Suprapubic skin (tissue), 4 donors: ENCODE measurements around the gene HBA1. TPM values are rescaled to one million over a fixed set of nuclear protein-coding genes. Genes with fewer than 3 reads are reported as not detected.
"Not testable (repeated sequence)": the region's sequence is repeated elsewhere in the genome, so short reads cannot be mapped to it uniquely, and the experiment has no call there.

Experiments used
- DNase-seq, 2 donors: peaks; one replicate each; pipeline ENCODE4 v3.0.0-alpha.2; 2019; ENCODE audit warnings: low spot score in 2 of 2
- H3K27ac ChIP-seq: fragments of 200-600 bp; sonication (generic); one replicate; pipeline ENCODE4 v1.5.1; 2019
- H3K27me3 ChIP-seq: fragments of 200-600 bp; sonication (generic); one replicate; pipeline ENCODE4 v1.5.1; 2019
- H3K36me3 ChIP-seq: fragments of 200-600 bp; sonication (generic); one replicate; pipeline ENCODE4 v1.5.1; 2019
- H3K4me1 ChIP-seq: fragments of 200-600 bp; sonication (generic); one replicate; pipeline ENCODE4 v1.5.1; 2019
- H3K4me3 ChIP-seq: fragments of 200-600 bp; sonication (generic); one replicate; pipeline ENCODE4 v1.5.1; 2019; ENCODE audit warnings: mild to moderate bottlenecking
- H3K9me3 ChIP-seq: fragments of 200-600 bp; sonication (generic); one replicate; pipeline ENCODE4 v1.5.1; 2019
- EP300 ChIP-seq: sonication (generic); formaldehyde crosslinking; IDR thresholded peaks from one replicate; pipeline ENCODE4 v1.6.1; 2017; ENCODE audit warnings: antibody characterized with exemption
- POLR2A ChIP-seq, 2 donors: fragments of 450-650 bp; IDR thresholded peaks; one replicate each; pipeline ENCODE4 v1.6.1; 2017; ENCODE audit warnings: antibody characterized with exemption in 2 of 2, mild to moderate bottlenecking in 2 of 2, moderate library complexity in 2 of 2
- POLR2AphosphoS5 ChIP-seq, 3 donors: sonication (generic); formaldehyde crosslinking; IDR thresholded peaks; one replicate each; pipeline ENCODE4 v1.6.1; 2017; ENCODE audit warnings: antibody characterized with exemption in 3 of 3
- WGBS: methylation state at CpG from one replicate; pipeline ENCODE4 v1.1.5; 2018; 5-methylcytosine and 5-hydroxymethylcytosine counted together
- total RNA-seq, 4 donors: library from RNA; depleted of rRNA; stranded (reverse); fragments of >200 nt; gene quantifications; one replicate each; pipeline ENCODE4 v1.1.0, GENCODE V29; 2016
- TF ChIP-seq, protein P1 (sequence below), 2 donors: fragments of 200-600 bp in 1 of 2; fragments of 450-650 bp in 1 of 2; sonication (generic) in 1 of 2; IDR thresholded peaks; one replicate each; pipeline ENCODE4 v1.5.1; 2016 to 2019; ENCODE audit warnings: antibody characterized with exemption in 2 of 2, mild to moderate bottlenecking in 1 of 2, moderate library complexity in 1 of 2

HBA1 gene
- total RNA-seq, 4 donors from 2014 or later, result 10.5 to 265 (median 77.7) TPM

DNA sequence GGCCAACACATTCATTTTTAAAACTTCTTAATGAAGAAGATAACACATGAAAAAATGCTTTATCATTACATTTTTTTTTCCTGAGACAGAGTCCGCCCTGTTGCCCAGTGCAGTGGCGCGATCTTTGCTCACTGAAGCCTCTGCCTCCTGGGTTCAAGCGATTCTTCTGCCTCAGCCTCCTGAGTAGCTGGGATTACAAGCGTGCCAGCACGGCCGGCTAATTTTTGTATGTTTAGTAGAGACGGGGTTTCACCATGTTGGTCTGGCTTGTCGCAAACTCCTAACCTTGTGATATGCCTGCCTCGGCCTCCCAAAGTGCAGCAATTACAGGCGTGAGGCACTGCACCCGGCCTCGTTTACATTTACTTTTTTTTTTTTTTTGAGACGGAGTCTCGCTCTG, 17.0 kb downstream of the HBA1 start:
- Histone ChIP-seq H3K9me3 (no peaks in the 10 kb centered on the region), H3K27ac (no peak overlapping the region), H3K27me3 (no peaks in the 10 kb centered on the region), H3K4me3 (no peak overlapping the region), H3K36me3 (peaks cover 100% of the 10 kb centered on the region), H3K4me1 (no peaks in the 10 kb centered on the region)
- TF ChIP-seq POLR2A (IDR thresholded peaks at IDR 0.05) (no peak), POLR2AphosphoS5 (IDR thresholded peaks at IDR 0.05) (no peak), EP300 (no peak)
- TF ChIP-seq, protein P1, sequence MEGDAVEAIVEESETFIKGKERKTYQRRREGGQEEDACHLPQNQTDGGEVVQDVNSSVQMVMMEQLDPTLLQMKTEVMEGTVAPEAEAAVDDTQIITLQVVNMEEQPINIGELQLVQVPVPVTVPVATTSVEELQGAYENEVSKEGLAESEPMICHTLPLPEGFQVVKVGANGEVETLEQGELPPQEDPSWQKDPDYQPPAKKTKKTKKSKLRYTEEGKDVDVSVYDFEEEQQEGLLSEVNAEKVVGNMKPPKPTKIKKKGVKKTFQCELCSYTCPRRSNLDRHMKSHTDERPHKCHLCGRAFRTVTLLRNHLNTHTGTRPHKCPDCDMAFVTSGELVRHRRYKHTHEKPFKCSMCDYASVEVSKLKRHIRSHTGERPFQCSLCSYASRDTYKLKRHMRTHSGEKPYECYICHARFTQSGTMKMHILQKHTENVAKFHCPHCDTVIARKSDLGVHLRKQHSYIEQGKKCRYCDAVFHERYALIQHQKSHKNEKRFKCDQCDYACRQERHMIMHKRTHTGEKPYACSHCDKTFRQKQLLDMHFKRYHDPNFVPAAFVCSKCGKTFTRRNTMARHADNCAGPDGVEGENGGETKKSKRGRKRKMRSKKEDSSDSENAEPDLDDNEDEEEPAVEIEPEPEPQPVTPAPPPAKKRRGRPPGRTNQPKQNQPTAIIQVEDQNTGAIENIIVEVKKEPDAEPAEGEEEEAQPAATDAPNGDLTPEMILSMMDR (IDR thresholded peaks at IDR 0.05), result no peak
- WGBS, result 94% methylated on average over 15 of the region's 15 CpGs
- DNase-seq, result no peak

GRCh38 chr16:194516-194915, 18.0 kb downstream of the HBA1 start:
- H3K36me3 ChIP-seq, result peaks cover 100% of the 10 kb centered on the region
- 91% methylated on average over 6 of the region's 6 CpGs for WGBS
- H3K27me3 ChIP-seq, result no peaks in the 10 kb centered on the region
- TF ChIP-seq POLR2AphosphoS5 (IDR thresholded peaks at IDR 0.05) (no peak), POLR2A (IDR thresholded peaks at IDR 0.05) (no peak), EP300 (no peak)
- TF ChIP-seq, protein P1 (IDR thresholded peaks at IDR 0.05), result no peak
- no peak overlapping the region for H3K4me3 ChIP-seq
- H3K4me1 ChIP-seq, result no peaks in the 10 kb centered on the region
- H3K27ac ChIP-seq, result no peak overlapping the region
- DNase-seq, result no peak
- no peaks in the 10 kb centered on the region for H3K9me3 ChIP-seq

DNA sequence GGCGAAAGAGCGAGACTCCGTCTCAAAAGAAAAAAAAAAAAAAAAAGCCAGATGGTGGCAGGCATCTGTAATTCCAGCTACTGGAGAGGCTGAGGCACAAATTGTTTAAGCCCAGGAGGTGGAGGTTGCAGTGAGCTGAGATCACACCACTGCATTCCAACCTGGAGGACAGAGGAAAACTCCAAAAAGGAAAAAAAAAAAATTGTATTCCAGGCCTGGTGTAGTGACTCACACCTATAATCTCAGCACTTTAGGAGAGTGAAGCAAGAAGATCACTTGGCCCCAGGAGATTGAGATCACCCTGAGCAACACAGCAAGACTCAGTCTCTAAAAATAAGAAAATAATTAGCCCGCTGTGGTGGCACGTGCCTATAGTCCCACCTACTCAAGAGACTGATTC, 23.9 kb downstream of the HBA1 start:
- 98% methylated on average over 5 of the region's 5 CpGs for WGBS
- TF ChIP-seq EP300, result no peak
- TF ChIP-seq POLR2A (IDR thresholded peaks at IDR 0.05), result no peak
- TF ChIP-seq, protein P1 (IDR thresholded peaks at IDR 0.05), result no peak
- no peak for TF ChIP-seq POLR2AphosphoS5 (IDR thresholded peaks at IDR 0.05)
- Histone ChIP-seq H3K27me3 (no peaks in the 10 kb centered on the region), H3K36me3 (peaks cover 94% of the 10 kb centered on the region), H3K4me1 (no peaks in the 10 kb centered on the region), H3K27ac (no peak overlapping the region), H3K4me3 (no peak overlapping the region), H3K9me3 (no peaks in the 10 kb centered on the region)
- no peak for DNase-seq

- no peaks in the 10 kb centered on the region for H3K9me3 ChIP-seq
- H3K36me3 ChIP-seq, result peaks cover 90% of the 10 kb centered on the region
- TF ChIP-seq EP300 (no peak), POLR2A (IDR thresholded peaks at IDR 0.05) (no peak), POLR2AphosphoS5 (IDR thresholded peaks at IDR 0.05) (no peak)
- TF ChIP-seq, protein P1 (IDR thresholded peaks at IDR 0.05), result no peak
- 94% methylated on average over 4 of the region's 4 CpGs for WGBS
- DNase-seq, result no peak
- no peaks in the 10 kb centered on the region for H3K4me1 ChIP-seq
- H3K4me3 ChIP-seq, result no peak overlapping the region
- H3K27me3 ChIP-seq, result no peaks in the 10 kb centered on the region
- no peak overlapping the region for H3K27ac ChIP-seq
These were observed 26.8 kb downstream of the HBA1 start for GRCh38 chr16:203246-203645.

DNA sequence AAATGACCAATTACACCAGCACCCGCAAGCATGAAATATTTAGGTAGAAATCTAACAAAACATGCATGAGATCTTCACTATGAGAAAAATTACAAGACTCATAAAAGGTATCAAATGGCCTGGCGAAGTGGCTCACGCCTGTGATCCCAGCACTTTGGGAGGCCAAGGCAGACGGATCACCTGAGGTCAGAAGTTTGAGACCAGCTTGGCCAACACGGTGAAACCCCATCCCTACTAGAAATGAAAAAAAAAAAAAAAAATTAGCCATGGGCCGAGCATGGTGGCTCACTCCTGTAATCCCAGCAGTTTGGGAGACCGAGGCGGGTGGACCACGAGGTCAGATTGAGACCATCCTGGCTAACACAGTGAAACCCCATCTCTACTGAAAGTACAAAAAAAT, 27.6 kb downstream of the HBA1 start:
- not testable (repeated sequence) for H3K27ac ChIP-seq, H3K4me3 ChIP-seq, H3K9me3 ChIP-seq, H3K4me1 ChIP-seq, DNase-seq, H3K27me3 ChIP-seq
- H3K36me3 ChIP-seq, result peaks cover 90% of the 10 kb centered on the region
- WGBS, result 88% methylated on average over 9 of the region's 9 CpGs

DNA sequence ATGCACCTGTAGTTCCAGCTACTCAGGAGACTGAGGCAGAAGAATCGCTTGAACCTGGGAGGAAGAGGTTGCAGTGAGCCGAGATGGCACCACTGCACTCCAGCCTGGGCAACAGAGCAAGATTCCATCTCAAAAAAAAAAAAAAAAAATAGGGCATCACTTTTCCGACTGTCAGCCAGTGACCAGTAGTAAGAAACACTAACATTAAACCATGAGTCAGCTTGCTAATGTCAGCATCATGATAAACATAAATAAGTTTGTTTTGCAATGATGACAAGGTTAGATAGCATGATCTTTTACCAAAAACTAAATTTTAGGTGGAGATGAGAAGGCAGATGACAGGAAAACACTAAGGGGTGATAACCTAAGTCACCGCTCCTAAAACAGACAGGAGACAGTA, 32.9 kb downstream of the HBA1 start:
- H3K36me3 ChIP-seq, result peaks cover 93% of the 10 kb centered on the region
- H3K4me3 ChIP-seq, H3K27me3 ChIP-seq, H3K4me1 ChIP-seq, H3K27ac ChIP-seq, H3K9me3 ChIP-seq, DNase-seq: not testable (repeated sequence)
- 95% methylated on average over 4 of the region's 4 CpGs for WGBS

- H3K9me3 ChIP-seq, H3K27me3 ChIP-seq, H3K4me3 ChIP-seq, H3K4me1 ChIP-seq, DNase-seq, H3K27ac ChIP-seq: not testable (repeated sequence)
- H3K36me3 ChIP-seq, result peaks cover 94% of the 10 kb centered on the region
- WGBS, result 87% methylated on average over 12 of the region's 14 CpGs
These were observed 35.2 kb downstream of the HBA1 start for GRCh38 chr16:211631-212180.
